ENCODE measurements around the gene RASSF10.

DNA sequence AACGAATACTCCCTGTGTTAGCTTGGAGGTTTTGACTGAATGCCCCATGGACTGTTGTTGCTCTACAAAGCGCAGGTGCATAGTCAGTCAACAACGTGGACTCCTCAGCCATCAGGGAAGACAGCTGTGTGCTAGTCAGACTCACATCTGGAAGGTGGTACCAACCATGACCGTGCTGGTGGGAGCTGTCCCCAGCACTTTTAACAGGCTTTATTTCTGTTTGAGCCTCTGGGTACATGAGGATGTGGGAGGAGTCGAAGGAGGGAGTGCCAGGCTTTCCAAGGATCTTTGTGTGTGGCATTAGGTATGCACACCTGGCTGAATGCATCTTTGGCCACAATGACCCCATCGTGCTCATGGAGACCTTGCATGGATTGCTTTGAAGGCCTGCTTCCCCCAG, 6.6 kb downstream of the RASSF10 start:
- TF ChIP-seq, protein P1, sequence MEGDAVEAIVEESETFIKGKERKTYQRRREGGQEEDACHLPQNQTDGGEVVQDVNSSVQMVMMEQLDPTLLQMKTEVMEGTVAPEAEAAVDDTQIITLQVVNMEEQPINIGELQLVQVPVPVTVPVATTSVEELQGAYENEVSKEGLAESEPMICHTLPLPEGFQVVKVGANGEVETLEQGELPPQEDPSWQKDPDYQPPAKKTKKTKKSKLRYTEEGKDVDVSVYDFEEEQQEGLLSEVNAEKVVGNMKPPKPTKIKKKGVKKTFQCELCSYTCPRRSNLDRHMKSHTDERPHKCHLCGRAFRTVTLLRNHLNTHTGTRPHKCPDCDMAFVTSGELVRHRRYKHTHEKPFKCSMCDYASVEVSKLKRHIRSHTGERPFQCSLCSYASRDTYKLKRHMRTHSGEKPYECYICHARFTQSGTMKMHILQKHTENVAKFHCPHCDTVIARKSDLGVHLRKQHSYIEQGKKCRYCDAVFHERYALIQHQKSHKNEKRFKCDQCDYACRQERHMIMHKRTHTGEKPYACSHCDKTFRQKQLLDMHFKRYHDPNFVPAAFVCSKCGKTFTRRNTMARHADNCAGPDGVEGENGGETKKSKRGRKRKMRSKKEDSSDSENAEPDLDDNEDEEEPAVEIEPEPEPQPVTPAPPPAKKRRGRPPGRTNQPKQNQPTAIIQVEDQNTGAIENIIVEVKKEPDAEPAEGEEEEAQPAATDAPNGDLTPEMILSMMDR (IDR thresholded peaks at IDR 0.05) = no peak
- TF ChIP-seq POLR2A (IDR thresholded peaks at IDR 0.05) = no peak
